HG03097 (cell line): ENCODE measurements around the gene SNURF.
A peak's percentile ranks its signal among the peaks of the same experiment; 100 is the strongest.
"Not testable (repeated sequence)": the region's sequence is repeated elsewhere in the genome, so short reads cannot be mapped to it uniquely, and the experiment has no call there.

ENCODE experiments used
- ATAC-seq: cut with Tn5 transposase; IDR thresholded peaks from one replicate; pipeline ENCODE4 v1.9.1; 2021; ENCODE audit not compliant: unreplicated experiment, low FRiP score

Gene SNURF, protein sequence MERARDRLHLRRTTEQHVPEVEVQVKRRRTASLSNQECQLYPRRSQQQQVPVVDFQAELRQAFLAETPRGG

DNA sequence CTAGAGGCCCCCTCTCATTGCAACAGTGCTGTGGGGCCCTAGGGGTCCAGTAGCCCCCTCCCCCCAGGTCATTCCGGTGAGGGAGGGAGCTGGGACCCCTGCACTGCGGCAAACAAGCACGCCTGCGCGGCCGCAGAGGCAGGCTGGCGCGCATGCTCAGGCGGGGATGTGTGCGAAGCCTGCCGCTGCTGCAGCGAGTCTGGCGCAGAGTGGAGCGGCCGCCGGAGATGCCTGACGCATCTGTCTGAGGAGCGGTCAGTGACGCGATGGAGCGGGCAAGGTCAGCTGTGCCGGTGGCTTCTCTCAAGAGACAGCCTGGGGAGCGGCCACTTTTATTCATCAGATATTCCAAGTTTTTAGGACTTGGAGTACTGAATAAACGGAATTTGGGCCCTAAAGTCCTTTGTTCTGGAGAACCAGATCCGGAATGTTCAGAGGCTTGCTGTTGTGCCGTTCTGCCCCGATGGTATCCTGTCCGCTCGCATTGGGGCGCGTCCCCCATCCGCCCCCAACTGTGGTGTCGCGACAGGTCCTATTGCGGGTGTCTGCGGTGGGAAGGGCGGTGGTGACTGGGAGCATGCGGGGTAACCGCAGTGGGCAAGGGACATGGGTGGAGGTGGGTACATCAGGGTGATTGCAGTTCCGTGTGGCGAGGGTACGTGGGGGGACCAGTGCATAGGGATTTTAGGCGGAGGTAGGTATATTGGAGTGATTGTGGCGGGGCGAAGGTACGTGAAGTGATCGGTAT is at the start of gene SNURF, which contains the start of gene SNRPN:
Gene SNURF, plus strand, starts transcription at position 205 of the 748 bp plus-strand sequence. Its CDS starts 62 bp downstream, at position 267.
Gene SNRPN, plus strand, starts transcription at position 205 of the 748 bp plus-strand sequence. CDS start 19,467 bp downstream, outside the sequence.
- ATAC-seq, result peak; percentile 51

DNA sequence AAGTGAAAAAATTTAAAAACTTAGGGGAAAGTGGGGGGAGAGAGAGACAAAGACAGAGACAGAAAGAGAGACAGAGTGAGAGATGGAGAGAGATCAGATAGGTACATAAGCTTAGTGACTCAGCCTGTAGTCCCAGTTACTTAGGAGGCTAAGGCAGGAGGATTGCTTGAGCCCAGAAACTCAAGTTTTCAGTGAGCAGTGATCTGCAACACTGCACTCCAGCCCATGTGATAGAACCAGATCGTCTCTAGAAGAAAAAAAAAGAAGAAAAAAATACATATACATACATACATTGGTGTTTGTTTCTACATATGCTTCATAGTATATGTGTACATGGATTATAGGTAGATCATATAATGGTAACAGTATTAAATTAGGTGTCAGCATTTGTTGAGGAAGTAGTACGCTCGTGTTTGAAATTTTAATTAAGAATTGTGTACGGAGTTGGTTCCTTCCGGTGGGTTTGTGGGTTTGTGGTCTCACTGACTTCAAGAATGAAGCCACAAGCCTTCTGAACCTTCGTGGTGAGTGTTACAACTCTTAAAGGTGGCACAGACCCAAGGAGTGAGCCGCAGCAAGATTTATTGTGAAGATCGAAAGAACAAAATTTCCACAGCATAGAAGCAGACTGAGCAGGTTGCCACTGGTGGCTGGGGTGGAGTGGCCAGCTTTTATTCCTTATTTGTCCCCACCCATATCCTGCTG is 38.3 kb upstream of the SNURF start:
- no peak for ATAC-seq

DNA sequence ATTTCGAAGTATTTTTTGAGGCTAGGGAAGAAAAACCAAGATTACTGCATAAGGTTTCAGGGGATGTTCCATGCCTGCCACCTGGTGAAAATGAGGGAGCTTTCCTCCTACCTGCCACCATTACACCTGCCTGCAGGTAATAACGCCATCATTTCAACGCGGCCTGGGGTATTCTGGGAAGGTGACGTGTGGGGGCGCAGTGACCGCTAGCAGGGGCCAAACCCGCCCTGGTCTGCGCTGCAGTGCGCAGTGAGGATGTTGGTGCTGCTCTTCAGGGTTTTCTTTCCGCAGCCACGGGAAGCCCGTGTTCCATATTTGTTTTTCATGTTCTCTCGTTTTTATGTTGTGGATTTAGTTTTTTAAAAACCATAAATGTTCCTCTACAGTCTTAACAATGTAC is 37.4 kb upstream of the SNURF start:
- no peak for ATAC-seq

DNA sequence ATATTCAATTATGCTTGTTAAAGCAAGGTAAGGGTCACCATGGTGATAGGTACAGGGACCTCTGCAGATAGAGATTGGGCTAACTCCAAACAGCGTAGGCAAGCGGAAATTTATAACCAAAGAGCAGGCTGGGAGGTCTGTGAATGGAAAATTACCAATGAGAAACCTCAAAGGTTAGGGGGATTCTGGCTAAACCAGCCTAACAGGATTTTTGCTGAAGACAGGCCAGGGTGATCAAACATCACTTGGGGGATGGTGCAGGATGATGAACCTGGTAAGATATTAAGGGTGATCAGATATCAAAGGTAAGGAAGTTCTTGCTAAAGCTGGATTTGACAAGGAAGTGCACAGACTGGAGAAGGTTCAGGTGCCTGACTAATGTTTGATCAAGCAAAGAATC is 35.3 kb upstream of the SNURF start:
- ATAC-seq, result no peak

DNA sequence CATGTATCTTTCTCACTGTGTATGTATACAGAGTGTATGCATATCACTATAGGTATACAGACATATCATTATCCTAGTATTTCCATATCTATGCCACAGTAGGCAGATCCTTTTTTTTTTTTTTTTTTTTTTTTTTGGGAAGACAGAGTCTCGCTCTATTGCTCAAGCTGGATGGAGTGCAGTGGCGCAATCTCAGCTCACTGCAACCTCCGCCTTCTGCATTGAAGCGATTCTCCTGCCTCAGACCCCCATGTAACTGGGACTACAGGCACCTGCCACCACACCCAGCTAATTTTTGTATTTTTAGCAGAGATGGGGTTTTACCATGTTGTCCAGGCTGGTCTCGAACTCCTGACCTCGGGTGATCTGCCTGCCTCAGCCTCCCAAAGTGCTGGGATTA is 32.0 kb upstream of the SNURF start:
- ATAC-seq, result not testable (repeated sequence)

DNA sequence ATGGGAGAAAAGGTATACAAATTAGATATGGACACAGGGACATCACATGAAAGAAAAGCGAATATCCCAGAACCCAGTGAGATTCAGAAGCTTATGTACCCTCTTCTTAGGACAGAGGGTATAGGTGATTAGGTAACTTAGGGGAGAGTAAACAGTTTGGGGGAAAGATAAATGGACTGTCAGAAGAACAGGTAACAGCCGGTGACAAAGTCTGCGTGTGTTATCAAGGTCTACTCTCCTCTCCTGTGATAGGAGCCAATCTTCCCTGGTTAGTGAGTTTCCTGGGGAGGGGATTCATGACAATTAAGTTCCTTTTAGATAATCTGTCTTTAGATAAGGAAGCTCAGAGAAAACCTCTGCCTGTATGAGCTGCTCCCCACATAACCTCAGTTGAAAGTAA is 30.6 kb upstream of the SNURF start:
- ATAC-seq, result no peak

DNA sequence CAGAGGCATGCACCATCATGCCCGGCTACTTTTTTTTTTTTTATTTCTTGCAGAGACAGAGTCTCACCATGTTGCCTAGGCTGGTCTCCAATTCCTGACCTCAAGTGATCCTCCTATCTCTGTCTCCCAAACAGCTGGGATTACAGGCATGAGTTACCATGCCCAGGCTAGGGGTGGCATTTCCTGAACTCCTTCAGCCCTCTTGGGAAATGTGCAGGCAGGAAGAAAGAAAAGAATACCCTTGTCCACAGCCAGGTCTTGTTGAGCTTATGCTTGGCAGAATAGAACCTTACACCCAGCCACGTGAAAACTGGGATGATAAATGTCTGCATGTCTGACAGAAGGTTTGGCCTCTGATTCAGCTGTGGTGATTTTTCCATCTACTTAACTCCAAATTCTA is 30.2 kb upstream of the SNURF start:
- no peak for ATAC-seq

DNA sequence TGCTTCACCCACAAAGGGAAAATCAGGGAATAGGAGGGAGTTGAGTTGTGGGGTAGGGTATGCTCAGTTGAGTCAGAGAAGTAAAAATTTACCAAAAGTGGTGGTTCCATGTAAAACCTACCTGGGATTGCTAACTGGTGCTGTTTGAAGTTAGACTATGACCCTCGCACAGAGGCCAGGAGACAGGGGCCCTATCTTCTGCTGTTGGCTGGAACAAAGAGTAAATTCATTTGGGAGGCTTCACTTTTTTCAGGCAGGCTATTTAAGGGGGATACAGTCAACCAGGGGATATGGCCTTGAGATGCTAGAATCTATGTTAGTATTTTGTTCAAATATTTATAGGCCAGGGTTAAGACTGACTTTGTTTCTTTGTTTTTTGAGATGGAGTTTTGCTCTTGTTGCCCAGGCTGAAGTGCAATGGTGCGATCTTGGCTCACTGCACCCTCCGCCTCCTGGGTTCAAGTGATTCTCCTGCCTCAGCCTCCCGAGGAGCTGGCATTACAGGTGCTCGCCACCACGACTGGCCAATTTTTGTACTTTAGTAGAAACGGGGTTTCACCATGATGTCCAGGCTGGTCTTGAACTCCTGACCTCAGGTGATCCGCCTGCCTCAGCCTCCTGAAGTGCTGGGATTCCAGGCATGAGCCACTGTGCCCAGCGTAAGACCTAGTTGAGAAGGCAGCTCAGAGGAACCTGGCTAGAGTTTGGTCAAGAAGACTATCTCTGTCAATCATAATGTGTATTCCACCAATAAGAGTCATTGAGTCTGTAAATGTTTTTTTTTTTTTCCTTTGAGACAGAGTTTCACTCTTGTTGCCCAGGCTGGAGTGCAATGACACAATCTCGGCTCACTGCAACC is 22.7 kb upstream of the SNURF start:
- ATAC-seq, result not testable (repeated sequence)

DNA sequence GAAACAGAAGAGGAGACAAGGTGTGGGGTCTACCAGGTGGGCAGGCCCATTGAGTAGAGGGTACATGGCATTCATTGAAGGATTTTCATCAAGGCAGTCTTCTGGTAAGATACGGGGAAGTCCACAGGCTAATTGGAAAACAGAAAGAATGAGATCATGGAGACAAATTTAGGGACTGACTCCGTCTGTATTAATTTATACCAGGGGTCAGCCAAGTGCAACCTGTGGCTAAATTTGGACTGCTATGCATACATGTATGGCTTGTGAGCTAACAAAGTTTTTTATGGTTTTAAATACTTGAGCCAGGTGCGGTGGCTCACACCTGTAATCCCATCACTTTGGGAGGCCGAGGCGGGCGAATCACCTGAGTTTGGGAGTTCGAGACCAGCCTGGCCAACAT is 21.1 kb upstream of the SNURF start:
- no peak for ATAC-seq

DNA sequence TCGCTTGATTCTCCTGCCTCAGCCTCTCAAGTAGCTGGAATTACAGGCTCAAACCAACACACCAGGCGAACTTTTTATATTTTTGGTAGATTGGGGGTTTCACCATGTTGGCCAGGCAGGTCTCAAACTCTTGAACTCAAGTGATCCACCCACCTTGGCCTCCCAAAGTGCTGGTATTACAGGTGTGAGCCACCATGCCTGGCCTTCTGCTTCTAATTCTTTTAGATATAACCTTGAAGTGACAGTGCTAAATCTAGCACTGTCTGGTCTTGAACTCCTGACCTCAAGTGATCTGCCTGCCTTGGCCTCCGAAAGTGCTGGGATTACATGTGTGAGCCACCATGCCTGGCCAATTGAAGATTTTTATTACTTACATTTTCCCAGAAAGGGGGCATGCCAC is 16.6 kb upstream of the SNURF start:
- not testable (repeated sequence) for ATAC-seq

DNA sequence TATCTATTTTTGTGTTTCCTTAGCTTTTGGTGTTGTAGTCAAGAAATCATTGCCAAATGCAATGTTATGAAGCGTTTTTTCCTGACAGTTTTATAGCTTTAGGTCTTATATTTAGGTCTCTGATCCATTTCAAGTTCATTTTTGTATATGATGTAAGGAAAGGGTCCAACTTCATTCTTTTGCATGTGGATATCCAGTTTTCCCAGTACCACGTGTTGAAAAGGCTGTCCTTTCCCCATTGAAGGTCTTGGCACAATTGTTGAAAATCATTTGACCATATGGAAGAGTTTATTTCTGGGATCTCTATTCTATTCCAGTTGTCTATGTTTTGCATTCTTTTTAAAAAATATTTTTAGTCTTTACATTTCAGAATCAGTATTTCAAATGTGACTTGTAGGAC is 14.6 kb upstream of the SNURF start:
- no peak for ATAC-seq

DNA sequence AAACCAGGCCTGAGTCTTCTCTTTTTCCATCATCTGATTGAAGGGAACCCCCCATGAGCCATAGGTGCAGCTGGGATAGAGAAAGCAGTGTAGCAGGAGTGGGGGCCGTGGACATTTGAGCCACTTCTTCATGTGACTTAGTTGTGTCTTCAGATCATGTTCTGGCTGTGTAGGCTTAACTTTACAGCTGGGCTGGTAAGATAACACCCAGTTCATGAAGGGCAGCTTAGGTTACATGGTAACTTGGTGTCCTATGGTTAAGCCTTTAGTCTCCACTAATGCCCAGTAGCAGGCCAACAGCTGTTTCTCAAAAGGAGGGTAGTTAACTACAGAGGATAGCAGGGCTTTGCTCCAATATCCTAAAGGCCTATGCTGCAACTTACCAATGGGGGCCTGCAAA is 11.4 kb upstream of the SNURF start:
- no peak for ATAC-seq

DNA sequence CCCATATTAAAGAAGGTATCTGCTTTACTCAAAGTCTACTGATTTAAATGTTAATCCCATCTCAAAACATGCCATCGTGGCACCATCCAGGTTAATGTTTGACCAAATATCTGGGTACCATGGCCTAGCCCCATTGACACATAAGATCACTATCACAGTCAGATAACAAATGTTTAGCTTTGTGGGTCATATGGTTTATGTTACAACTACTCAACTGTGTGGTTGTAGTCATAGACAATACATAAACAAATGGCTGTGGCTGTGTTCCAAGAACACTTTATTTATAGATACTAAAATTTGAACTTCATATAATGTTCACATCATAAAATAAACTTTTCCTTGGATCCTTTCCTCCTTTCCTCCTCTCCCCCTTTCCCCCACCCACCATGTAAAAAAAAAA is 9.8 kb upstream of the SNURF start:
- no peak for ATAC-seq

DNA sequence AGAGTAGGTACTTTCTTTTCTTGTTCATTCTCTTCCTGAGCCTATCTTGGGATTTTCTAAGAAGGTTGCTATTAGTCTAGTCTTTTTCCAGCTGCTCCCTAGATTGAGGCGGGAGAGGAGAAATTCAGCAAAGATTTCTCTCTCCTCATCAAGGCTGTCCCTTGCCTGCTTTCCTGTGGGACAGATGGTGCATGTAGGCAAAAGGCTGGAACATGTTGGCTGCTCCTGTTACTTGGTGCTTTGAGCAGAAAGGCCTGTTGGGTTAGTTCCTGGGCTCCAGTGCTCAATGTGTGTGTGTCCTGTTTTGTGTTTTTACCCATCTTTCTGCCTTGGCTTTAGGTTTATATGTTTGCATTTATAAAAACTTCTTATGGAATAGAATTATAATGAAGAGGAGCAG is 9.1 kb upstream of the SNURF start:
- ATAC-seq, result no peak

DNA sequence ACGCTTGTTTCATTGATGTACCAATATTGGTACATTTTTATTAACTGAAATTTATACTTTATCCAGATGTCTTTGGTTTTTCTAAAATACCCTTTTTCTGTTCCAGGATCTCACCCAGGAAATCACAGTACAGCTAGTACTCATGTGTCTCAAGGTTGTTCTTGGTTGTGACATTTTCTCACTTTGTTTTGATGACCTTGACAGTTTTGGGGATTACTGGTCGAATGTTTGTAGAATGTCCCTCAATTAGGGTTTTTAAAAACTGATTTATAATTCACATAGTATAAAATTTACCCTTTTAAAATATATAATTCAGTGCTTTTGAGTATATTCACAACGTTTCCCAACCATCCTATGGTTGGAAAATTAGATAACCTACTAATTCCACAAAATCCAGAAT is 6.3 kb upstream of the SNURF start:
- ATAC-seq, result no peak

DNA sequence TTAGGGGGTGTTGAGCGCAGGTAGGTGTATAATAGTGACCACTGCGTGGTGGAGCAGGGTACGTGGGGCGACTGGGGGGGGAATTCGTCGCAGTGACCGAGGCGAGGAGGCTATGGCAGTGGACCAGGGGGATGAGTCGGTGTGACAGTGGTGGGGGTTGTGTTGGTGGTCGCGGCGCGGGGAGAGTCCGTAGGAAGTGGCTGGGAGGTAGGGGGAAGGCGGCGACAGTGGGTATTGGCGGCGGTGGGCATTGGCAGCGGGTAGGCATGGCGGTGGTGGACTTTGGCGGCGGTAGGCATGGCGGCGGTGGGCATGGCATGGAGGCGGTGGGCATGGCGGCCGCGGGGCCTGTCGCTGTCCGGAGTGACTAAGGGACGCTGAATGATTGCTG is 739 bp downstream of the SNURF start:
- no peak for ATAC-seq

DNA sequence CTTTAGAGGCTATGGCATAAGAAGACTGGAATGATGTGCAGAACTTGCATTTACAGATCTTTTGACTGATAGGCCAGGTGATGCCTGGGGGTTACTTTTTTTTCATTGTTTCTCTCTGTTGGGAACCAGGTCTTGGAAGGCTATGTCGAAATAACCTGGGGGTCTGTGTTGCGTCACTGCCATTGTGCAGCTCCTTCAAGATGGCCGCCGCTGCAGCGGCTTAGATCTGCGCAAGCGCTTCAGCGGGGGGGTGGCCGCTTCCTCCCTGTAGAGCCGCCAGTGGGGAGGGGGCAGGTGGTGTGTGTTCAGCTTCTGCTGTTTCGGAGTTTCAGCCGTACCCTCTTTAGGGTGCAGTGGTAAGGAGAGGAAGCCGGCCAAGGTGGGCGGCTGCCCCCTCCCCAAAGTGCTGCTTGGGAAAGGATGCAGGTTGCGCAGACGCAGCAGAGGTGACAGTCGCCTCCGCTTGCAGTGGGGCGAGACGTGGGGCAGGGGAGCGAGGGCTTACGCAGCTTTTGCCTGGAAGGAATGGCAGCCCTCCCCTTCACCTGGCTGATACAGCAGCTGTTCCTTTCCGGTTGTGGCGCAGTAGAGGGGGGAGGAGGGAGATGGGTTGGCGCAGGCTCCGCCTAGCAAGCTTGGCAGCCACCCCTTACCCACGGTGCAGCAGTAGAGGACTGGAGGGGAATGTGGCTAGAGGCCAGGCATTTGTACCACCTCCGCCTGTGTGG is 1.5 kb downstream of the SNURF start:
- ATAC-seq, result peak; percentile 62

DNA sequence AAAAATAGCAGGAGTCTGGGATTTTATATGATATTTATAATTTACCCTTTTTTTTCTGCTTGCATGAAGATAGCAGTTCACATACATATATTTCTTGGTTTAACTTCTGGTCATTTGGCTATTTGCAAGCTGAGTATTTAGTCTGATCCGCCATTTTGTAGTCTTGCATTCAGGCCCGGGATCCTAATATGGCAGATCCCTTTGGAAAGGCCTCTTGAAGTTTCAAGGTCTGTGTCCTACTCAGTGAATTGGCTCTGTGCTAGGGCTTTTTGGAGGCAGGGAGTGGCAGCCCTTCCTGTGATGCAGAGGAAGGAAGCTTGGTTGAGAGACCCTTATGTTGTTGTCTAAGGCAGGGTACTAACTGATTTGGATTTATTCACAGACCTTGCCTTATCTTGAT is 2.9 kb downstream of the SNURF start:
- ATAC-seq, result no peak

DNA sequence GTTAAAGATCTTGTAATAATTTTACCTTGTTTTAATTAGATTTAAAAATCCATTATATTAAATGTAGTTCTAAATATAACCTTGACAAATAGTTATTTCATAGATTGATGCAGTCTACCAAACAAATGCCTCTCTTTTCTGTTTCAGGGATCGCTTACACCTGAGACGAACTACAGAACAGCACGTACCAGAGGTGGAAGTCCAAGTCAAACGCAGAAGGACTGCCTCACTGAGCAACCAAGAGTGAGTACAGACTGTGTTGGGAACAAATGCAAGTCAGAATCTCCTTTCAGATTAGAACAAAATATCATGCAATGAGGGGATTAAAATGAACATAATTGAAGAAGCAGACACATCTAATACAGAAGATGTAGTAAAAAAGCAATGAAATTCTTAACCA is 7.2 kb downstream of the SNURF start:
- ATAC-seq, result no peak

DNA sequence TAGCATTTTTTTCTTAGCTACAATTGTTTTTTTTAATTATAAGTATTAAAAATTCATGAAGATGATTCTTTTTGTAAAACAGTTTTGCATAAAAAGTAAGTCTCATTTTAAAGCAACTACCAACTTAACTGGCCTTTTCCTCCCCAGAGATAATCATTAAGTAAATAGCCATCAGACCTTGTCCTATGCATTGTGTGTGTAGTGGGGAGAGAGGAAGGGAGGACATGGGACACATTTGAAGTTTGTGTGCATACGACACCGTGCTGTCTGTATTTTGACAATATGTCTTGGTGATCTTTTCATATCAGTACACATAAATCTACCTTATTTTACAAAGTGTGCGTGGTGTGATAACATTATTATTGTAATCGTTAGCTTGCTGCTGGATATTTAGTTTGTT is 8.1 kb downstream of the SNURF start:
- no peak for ATAC-seq
